GM12891 (cell line): ENCODE measurements around the gene AGAP2.

Experiments
- PAX5 ChIP-seq: IDR thresholded peaks from 2 replicates; pipeline ENCODE4 v1.6.1; 2011; ENCODE audit warnings: low read length, moderate library complexity, mild to moderate bottlenecking; ENCODE audit not compliant: insufficient read depth, severe bottlenecking
- POLR2A ChIP-seq: IDR thresholded peaks from 2 replicates; pipeline ENCODE4 v1.6.1; 2011; ENCODE audit warnings: low read depth, low read length, control low read depth
- POLR2AphosphoS5 ChIP-seq: IDR thresholded peaks from 2 replicates; pipeline ENCODE4 v1.6.1; 2011; ENCODE audit warnings: low read depth, low read length, control low read depth
- SPI1 ChIP-seq: IDR thresholded peaks from 2 replicates; pipeline ENCODE4 v1.6.1; 2011; ENCODE audit warnings: low read depth, low read length, control low read depth
- TAF1 ChIP-seq: IDR thresholded peaks from 2 replicates; pipeline ENCODE4 v1.6.1; 2011; ENCODE audit warnings: low read depth, low read length, control low read depth

DNA sequence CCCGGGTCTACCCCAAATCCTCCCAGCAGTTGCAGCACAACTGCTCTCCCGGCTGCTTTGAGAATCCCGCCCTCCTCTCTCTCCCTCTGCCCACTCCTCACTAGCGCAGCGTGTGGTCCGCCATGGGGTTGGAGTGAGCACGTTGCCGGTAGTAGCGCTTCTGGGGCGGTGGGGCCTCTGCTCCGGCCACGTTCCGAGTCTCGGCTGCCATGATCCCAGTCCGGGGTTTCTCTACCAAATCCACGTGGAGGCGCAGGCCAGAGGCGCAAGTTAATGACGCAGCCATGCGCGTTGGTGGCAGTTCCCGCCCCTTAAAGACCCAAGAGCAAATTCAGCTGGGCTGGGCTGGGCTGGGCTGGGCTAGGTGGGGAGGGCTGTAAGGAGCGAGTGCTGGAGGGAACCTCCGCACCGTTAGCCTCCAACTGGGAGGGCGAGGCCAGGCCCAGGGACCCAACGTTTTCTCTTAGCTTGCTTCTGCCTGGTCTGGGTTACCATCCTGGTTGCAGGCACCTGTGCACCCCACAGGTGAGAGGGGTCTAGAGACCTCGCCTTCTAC, 33.4 kb upstream of the AGAP2 start, which contains the start of gene METTL1:
- TF ChIP-seq POLR2AphosphoS5, result peak; percentile 91
- peak; percentile 88 for TF ChIP-seq POLR2A
- TF ChIP-seq TAF1, result peak; percentile 91
- no peak for TF ChIP-seq SPI1
- peak; percentile 60 for TF ChIP-seq PAX5
